ENCODE data around the gene TECPR2.

TECPR2 gene

GRCh38 chr14:102394717-102395375 is 32.1 kb downstream of the TECPR2 start:
- TF ChIP-seq CTCF (IDR thresholded peaks at IDR 0.05): no peak
- Histone ChIP-seq H3K36me3 (ENCODE audit: control insufficient read depth, insufficient read depth, low read length) (no peaks in the 10 kb centered on the region), H3K27ac (no peak overlapping the region), H3K27me3 (ENCODE audit: control insufficient read depth, insufficient read depth, low read length) (no peaks in the 10 kb centered on the region), H3K4me2 (ENCODE audit: low read length) (no peak overlapping the region), H3K9ac (no peak overlapping the region), H3K4me3 (ENCODE audit: low read depth, low read length) (no peak overlapping the region), H3K4me1 (no peaks in the 10 kb centered on the region), H2AFZ (no peak overlapping the region), H3K79me2 (no peaks in the 10 kb centered on the region), H3K9me3 (ENCODE audit: control insufficient read depth, low read length) (no peaks in the 10 kb centered on the region)

GRCh38 chr14:102396521-102396920 is 33.8 kb downstream of the TECPR2 start:
- Histone ChIP-seq H3K4me1 (no peaks in the 10 kb centered on the region), H3K4me3 (ENCODE audit: low read depth, low read length) (no peak overlapping the region), H3K4me2 (ENCODE audit: low read length) (no peak overlapping the region), H3K27me3 (ENCODE audit: control insufficient read depth, insufficient read depth, low read length) (no peaks in the 10 kb centered on the region), H3K36me3 (ENCODE audit: control insufficient read depth, insufficient read depth, low read length) (no peaks in the 10 kb centered on the region), H3K27ac (no peak overlapping the region), H3K9me3 (ENCODE audit: control insufficient read depth, low read length) (no peaks in the 10 kb centered on the region), H3K9ac (no peak overlapping the region), H2AFZ (no peak overlapping the region), H3K79me2 (no peaks in the 10 kb centered on the region)
- no peak for TF ChIP-seq CTCF (IDR thresholded peaks at IDR 0.05)

GRCh38 chr14:102403028-102403427 is 40.3 kb downstream of the TECPR2 start:
- Histone ChIP-seq H3K36me3 (ENCODE audit: control insufficient read depth, insufficient read depth, low read length) (no peaks in the 10 kb centered on the region), H2AFZ (no peak overlapping the region), H3K27ac (no peak overlapping the region), H3K4me2 (ENCODE audit: low read length) (no peak overlapping the region), H3K79me2 (no peaks in the 10 kb centered on the region), H3K4me3 (ENCODE audit: low read depth, low read length) (no peak overlapping the region), H3K9me3 (ENCODE audit: control insufficient read depth, low read length) (no peaks in the 10 kb centered on the region), H3K9ac (no peak overlapping the region), H3K4me1 (no peaks in the 10 kb centered on the region), H3K27me3 (ENCODE audit: control insufficient read depth, insufficient read depth, low read length) (no peaks in the 10 kb centered on the region)
- TF ChIP-seq CTCF (IDR thresholded peaks at IDR 0.05): no peak

GRCh38 chr14:102407258-102407657 is 44.5 kb downstream of the TECPR2 start:
- no peak overlapping the region for H3K4me3 ChIP-seq (ENCODE audit: low read depth, low read length)
- no peak overlapping the region for H3K4me2 ChIP-seq (ENCODE audit: low read length)
- H3K9me3 ChIP-seq (ENCODE audit: control insufficient read depth, low read length): no peaks in the 10 kb centered on the region
- no peak overlapping the region for H3K9ac ChIP-seq
- H3K79me2 ChIP-seq: no peaks in the 10 kb centered on the region
- no peak for TF ChIP-seq CTCF (IDR thresholded peaks at IDR 0.05)
- no peaks in the 10 kb centered on the region for H3K36me3 ChIP-seq (ENCODE audit: control insufficient read depth, insufficient read depth, low read length)
- H3K4me1 ChIP-seq: no peaks in the 10 kb centered on the region
- no peak overlapping the region for H3K27ac ChIP-seq
- H2AFZ ChIP-seq: no peak overlapping the region
- H3K27me3 ChIP-seq (ENCODE audit: control insufficient read depth, insufficient read depth, low read length): no peaks in the 10 kb centered on the region

GRCh38 chr14:102408724-102409123 is 46.0 kb downstream of the TECPR2 start:
- Histone ChIP-seq H3K27ac (no peak overlapping the region), H3K4me2 (ENCODE audit: low read length) (no peak overlapping the region)
- no peak for TF ChIP-seq CTCF (IDR thresholded peaks at IDR 0.05)

More at GRCh38 chr14:102408724-102409123, 46.0 kb downstream of the TECPR2 start:
- H3K27me3 ChIP-seq (ENCODE audit: control insufficient read depth, insufficient read depth, low read length): no peaks in the 10 kb centered on the region
- no peaks in the 10 kb centered on the region for H3K4me1 ChIP-seq
- H3K79me2 ChIP-seq: no peaks in the 10 kb centered on the region
- no peak overlapping the region for H3K4me3 ChIP-seq (ENCODE audit: low read depth, low read length)
- H3K36me3 ChIP-seq (ENCODE audit: control insufficient read depth, insufficient read depth, low read length): no peaks in the 10 kb centered on the region
- no peak overlapping the region for H2AFZ ChIP-seq
- H3K9me3 ChIP-seq (ENCODE audit: control insufficient read depth, low read length): no peaks in the 10 kb centered on the region
- no peak overlapping the region for H3K9ac ChIP-seq
